ENCODE measurements around the gene RRP36. TPM values are rescaled to one million over a fixed set of nuclear protein-coding genes. Genes with fewer than 3 reads are reported as not detected.

RRP36 gene
- total and polyA plus RNA-seq, 2 of the 8 experiments (the other 6 are each of a cell fraction or from before 2014, with no cell fraction given) = 33.9 to 92.3 TPM

DNA sequence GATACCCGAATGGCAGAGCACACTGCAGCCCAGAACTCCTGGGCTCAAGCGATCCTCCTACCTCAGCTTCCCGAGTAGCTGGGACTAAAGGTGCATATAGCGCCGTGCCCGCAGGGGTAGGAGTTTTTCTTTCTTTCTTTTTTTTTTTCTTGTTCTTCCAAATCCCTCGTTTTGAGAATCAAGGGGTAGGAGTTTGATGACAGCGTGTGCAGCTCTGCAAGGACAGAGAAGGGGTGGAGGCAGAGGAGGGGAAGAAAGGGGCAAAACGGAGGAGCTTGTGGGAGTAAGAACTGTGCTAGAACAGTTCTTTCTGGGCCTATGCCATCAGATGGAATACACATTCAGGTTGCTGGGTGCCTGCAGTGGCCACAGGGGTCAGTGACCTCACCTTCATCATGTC, 15.3 kb downstream of the RRP36 start (continued):
- TF ChIP-seq, protein P1, sequence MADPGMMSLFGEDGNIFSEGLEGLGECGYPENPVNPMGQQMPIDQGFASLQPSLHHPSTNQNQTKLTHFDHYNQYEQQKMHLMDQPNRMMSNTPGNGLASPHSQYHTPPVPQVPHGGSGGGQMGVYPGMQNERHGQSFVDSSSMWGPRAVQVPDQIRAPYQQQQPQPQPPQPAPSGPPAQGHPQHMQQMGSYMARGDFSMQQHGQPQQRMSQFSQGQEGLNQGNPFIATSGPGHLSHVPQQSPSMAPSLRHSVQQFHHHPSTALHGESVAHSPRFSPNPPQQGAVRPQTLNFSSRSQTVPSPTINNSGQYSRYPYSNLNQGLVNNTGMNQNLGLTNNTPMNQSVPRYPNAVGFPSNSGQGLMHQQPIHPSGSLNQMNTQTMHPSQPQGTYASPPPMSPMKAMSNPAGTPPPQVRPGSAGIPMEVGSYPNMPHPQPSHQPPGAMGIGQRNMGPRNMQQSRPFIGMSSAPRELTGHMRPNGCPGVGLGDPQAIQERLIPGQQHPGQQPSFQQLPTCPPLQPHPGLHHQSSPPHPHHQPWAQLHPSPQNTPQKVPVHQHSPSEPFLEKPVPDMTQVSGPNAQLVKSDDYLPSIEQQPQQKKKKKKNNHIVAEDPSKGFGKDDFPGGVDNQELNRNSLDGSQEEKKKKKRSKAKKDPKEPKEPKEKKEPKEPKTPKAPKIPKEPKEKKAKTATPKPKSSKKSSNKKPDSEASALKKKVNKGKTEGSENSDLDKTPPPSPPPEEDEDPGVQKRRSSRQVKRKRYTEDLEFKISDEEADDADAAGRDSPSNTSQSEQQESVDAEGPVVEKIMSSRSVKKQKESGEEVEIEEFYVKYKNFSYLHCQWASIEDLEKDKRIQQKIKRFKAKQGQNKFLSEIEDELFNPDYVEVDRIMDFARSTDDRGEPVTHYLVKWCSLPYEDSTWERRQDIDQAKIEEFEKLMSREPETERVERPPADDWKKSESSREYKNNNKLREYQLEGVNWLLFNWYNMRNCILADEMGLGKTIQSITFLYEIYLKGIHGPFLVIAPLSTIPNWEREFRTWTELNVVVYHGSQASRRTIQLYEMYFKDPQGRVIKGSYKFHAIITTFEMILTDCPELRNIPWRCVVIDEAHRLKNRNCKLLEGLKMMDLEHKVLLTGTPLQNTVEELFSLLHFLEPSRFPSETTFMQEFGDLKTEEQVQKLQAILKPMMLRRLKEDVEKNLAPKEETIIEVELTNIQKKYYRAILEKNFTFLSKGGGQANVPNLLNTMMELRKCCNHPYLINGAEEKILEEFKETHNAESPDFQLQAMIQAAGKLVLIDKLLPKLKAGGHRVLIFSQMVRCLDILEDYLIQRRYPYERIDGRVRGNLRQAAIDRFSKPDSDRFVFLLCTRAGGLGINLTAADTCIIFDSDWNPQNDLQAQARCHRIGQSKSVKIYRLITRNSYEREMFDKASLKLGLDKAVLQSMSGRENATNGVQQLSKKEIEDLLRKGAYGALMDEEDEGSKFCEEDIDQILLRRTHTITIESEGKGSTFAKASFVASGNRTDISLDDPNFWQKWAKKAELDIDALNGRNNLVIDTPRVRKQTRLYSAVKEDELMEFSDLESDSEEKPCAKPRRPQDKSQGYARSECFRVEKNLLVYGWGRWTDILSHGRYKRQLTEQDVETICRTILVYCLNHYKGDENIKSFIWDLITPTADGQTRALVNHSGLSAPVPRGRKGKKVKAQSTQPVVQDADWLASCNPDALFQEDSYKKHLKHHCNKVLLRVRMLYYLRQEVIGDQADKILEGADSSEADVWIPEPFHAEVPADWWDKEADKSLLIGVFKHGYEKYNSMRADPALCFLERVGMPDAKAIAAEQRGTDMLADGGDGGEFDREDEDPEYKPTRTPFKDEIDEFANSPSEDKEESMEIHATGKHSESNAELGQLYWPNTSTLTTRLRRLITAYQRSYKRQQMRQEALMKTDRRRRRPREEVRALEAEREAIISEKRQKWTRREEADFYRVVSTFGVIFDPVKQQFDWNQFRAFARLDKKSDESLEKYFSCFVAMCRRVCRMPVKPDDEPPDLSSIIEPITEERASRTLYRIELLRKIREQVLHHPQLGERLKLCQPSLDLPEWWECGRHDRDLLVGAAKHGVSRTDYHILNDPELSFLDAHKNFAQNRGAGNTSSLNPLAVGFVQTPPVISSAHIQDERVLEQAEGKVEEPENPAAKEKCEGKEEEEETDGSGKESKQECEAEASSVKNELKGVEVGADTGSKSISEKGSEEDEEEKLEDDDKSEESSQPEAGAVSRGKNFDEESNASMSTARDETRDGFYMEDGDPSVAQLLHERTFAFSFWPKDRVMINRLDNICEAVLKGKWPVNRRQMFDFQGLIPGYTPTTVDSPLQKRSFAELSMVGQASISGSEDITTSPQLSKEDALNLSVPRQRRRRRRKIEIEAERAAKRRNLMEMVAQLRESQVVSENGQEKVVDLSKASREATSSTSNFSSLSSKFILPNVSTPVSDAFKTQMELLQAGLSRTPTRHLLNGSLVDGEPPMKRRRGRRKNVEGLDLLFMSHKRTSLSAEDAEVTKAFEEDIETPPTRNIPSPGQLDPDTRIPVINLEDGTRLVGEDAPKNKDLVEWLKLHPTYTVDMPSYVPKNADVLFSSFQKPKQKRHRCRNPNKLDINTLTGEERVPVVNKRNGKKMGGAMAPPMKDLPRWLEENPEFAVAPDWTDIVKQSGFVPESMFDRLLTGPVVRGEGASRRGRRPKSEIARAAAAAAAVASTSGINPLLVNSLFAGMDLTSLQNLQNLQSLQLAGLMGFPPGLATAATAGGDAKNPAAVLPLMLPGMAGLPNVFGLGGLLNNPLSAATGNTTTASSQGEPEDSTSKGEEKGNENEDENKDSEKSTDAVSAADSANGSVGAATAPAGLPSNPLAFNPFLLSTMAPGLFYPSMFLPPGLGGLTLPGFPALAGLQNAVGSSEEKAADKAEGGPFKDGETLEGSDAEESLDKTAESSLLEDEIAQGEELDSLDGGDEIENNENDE (IDR thresholded peaks at IDR 0.05; ENCODE audit: insufficient replicate concordance, low read length) = no peak
- TF ChIP-seq CBX8 (IDR thresholded peaks at IDR 0.05; ENCODE audit: borderline replicate concordance, low read depth, low read length) (no peak), ATF3 (IDR thresholded peaks at IDR 0.05; ENCODE audit: insufficient read depth, low read depth, low read length) (no peak), RNF2 (IDR thresholded peaks at IDR 0.05; ENCODE audit: borderline replicate concordance, low read depth, low read length, missing control alignments, poor library complexity, severe bottlenecking) (no peak), CEBPB (IDR thresholded peaks at IDR 0.05; ENCODE audit: low read depth, low read length) (no peak), SIX5 (IDR thresholded peaks at IDR 0.05; ENCODE audit: low read depth, low read length) (no peak), KDM1A (IDR thresholded peaks at IDR 0.05; ENCODE audit: borderline replicate concordance, low read length) (no peak), CHD1 (IDR thresholded peaks at IDR 0.05; ENCODE audit: low read depth, low read length) (no peak), POU5F1 (IDR thresholded peaks at IDR 0.05; ENCODE audit: low read depth, low read length) (no peak), PHF8 (conservative IDR thresholded peaks at IDR 0.05; ENCODE audit: low read depth, low read length) (no peak)
